ENCODE measurements around the gene SLC25A12.

GRCh38 chr2:171883275-171883893 lies 10.7 kb downstream of the SLC25A12 start:
- TF ChIP-seq EZH2 (IDR thresholded peaks at IDR 0.05; ENCODE audit: low read depth) (no peak), CTCF (conservative IDR thresholded peaks at IDR 0.05) (no peak)

Measured in PC-9 (cell line).